Right lobe of liver (tissue), 6 donors: ENCODE data around the gene CYP2W1. TPM values are rescaled to one million over a fixed set of nuclear protein-coding genes. Genes with fewer than 3 reads are reported as not detected.

Experiments
- ATAC-seq, 4 donors: fragments of 200-7000 bp; cut with Tn5 transposase; one replicate each; pipeline ENCODE4 v1.9.1; 2020; ENCODE audit warnings: mild to moderate bottlenecking in 4 of 4, moderate library complexity in 4 of 4
- DNase-seq, 3 donors: peaks; one replicate each; pipeline ENCODE4 v3.0.0-alpha.2; 2020
- H3K27ac ChIP-seq, 3 donors: fragments of 200-600 bp; one replicate each; pipeline ENCODE4 v1.8.0; 2022
- H3K27me3 ChIP-seq, 2 donors: fragments of 200-600 bp; one replicate each; pipeline ENCODE4 v1.8.0; 2022
- H3K36me3 ChIP-seq, 4 donors: fragments of 200-600 bp; sonication (generic) in 1 of 4; one replicate each; pipeline versions ENCODE4 v1.5.1 to v1.8.0; 2017 to 2022; ENCODE audit warnings: control low read depth in 1 of 4
- H3K4me1 ChIP-seq, 4 donors: fragments of 200-600 bp; sonication (generic) in 1 of 4; one replicate each; pipeline versions ENCODE4 v1.5.1 to v1.8.0; 2017 to 2022; ENCODE audit warnings: control low read depth in 1 of 4
- H3K4me3 ChIP-seq, 3 donors: fragments of 200-600 bp; one replicate each; pipeline ENCODE4 v1.8.0; 2022
- H3K9me3 ChIP-seq, 4 donors: fragments of 200-600 bp; sonication (generic) in 1 of 4; one replicate each; pipeline versions ENCODE4 v1.5.1 to v1.8.0; 2017 to 2022; ENCODE audit warnings: control low read depth in 1 of 4
- POLR2A ChIP-seq: fragments of 450-650 bp; IDR thresholded peaks from one replicate; pipeline ENCODE4 v1.6.1; 2017; ENCODE audit warnings: antibody characterized with exemption, mild to moderate bottlenecking
- WGBS: methylation state at CpG from one replicate; pipeline ENCODE4 v1.1.6; 2018; ENCODE audit warnings: low coverage, low lambda C conversion rate; ENCODE audit not compliant: insufficient coverage; ENCODE audit errors: missing lambda C conversion rate; 5-methylcytosine and 5-hydroxymethylcytosine counted together
- intact Hi-C, 2 donors: fragments of 100-400 bp; cut with DNase I; formaldehyde crosslinking; loops; one replicate each; pipeline versions ENCODE4 v1.11.2 to v1.14.1; 2022
- total RNA-seq, 6 experiments: library from RNA; depleted of rRNA in 2 of 6; stranded (reverse); fragments of >200 nt in 2 of 6; fragmentation: NEBNext Ultra II Directional in 3 of 6; extraction: Animal tissue kit (Norgen Biotek cat#: 25700) in 3 of 6; gene quantifications; one replicate each; pipeline versions ENCODE4 v1.1.0 to v1.2.4, GENCODE V29; 2016 to 2023
- TF ChIP-seq, protein P1 (sequence below), 4 donors: fragments of 200-600 bp in 3 of 4; fragments of 450-650 bp in 1 of 4; IDR thresholded peaks; one replicate each; pipeline versions ENCODE4 v1.5.1 to v1.8.0; 2016 to 2022; ENCODE audit warnings: antibody characterized with exemption in 4 of 4, mild to moderate bottlenecking in 2 of 4
- donor health status: DM: no; HTN: yes; CAD: no.
- donor health status: DM: no; HTN: no; CAD: no.
- donor health status: DM: no; HTN: no; CAD: no.
- donor health status: DM: no; HTN: yes; CAD: no.
- donor health status: DM: no; HTN: yes; CAD: no.

CYP2W1 gene
- total RNA-seq, 6 experiments from 2014 or later, result not detected

DNA sequence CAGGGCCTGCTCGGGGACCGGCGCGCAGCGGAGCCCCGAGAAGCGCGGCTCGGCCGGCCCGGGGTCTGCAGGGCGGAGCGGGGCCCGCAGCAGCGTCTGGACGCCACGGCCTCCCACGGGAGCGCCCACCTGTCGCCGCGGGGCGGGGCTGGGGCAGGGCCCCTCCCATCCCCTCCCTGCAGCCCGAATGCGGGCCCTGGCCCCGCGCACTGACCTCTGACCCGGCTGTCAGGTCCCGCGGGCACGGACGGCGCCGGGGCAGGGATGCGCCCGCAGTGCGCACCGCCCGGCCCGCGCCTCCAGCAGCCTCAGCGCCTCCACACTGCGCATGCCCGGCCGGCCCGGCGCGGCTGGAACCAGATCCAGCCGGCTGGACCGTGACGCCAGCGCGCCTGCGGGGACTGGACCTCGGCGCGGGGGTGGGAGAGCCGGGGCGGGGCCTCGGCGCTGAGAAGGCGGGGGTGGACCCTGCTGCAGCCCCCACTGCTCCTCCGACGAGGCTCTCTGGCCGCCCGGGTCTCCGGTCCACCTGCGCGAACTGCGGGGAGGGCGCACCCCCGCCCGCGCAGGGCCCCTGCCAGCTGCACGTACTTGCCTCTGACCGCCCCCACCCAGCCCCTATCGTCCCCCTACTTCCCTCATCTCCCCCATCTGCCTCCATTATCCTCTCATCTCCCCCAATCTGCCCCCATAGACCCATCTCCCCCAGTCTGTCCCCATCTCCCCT, 45.2 kb downstream of the CYP2W1 start:
- peak; percentile 79 for TF ChIP-seq POLR2A
- TF ChIP-seq, protein P1, sequence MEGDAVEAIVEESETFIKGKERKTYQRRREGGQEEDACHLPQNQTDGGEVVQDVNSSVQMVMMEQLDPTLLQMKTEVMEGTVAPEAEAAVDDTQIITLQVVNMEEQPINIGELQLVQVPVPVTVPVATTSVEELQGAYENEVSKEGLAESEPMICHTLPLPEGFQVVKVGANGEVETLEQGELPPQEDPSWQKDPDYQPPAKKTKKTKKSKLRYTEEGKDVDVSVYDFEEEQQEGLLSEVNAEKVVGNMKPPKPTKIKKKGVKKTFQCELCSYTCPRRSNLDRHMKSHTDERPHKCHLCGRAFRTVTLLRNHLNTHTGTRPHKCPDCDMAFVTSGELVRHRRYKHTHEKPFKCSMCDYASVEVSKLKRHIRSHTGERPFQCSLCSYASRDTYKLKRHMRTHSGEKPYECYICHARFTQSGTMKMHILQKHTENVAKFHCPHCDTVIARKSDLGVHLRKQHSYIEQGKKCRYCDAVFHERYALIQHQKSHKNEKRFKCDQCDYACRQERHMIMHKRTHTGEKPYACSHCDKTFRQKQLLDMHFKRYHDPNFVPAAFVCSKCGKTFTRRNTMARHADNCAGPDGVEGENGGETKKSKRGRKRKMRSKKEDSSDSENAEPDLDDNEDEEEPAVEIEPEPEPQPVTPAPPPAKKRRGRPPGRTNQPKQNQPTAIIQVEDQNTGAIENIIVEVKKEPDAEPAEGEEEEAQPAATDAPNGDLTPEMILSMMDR (IDR thresholded peaks at IDR 0.05), result no peak
- peak; percentile 91 to 93 (median 92) for DNase-seq
- Histone ChIP-seq H3K27ac (peak overlapping the region; percentile 81 to 82 (median 82)), H3K9me3 (no peaks in the 10 kb centered on the region), H3K4me1 (peaks cover 0 to 7% (median 0%) of the 10 kb centered on the region in 4 donors), H3K4me3 (peak overlapping the region; percentile 53 to 71 (median 65)), H3K36me3 (no peaks in the 10 kb centered on the region), H3K27me3 (no peaks in the 10 kb centered on the region)
- ATAC-seq, result peak; percentile 88 to 92 (median 91)
- intact Hi-C loops, result no loop called here
- WGBS, result 14% methylated on average over 1 of the region's 77 CpGs

DNA sequence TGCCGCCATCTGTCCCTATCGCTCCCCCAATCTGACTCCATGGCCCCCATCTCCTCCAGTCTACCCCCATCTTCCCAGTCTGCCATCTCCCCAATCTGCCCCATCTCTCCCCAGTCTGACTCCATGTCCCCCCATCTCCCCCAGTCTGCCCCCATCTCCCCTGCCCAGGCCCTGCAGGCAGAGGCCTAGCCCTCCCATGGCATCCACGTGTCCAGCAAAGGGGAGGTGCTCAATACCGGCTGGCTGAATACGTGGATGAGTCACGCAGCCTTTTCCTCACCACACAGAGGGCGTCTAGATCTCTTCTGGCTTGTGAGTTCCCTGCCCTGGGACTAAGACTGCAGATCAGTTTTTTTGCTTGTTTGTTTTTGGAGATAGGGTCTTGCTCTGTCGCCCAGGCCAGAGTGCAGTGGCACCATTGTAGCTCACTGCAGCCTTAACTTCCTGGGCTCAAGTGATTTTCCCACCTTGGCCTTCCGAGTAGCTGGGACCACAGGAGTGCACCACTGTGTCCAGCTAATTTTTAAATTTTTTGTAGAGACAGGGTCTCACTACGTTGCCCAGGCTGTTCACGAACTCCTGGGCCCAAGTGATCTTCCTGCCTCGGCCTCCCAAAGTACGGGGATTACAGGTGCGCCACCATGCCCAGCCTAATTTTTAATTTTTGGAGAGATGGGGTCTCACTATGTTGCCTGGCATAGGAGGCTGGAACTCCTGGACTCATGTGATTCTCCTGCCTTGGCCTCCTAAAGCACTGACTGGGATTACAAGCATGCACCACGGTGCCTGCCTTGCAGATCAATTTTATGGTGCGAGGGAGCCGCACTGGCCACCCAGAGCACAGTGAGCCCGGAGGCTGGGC, 46.0 kb downstream of the CYP2W1 start:
- no peak for TF ChIP-seq POLR2A
- TF ChIP-seq, protein P1 (IDR thresholded peaks at IDR 0.05), result no peak
- peak; percentile 82 to 87 (median 87) for DNase-seq
- no peaks in the 10 kb centered on the region for H3K36me3 ChIP-seq
- WGBS, result 26% methylated on average over 9 of the region's 18 CpGs
- ATAC-seq, result peak; percentile 82 to 90 (median 84)
- H3K9me3 ChIP-seq, result no peaks in the 10 kb centered on the region
- no peaks in the 10 kb centered on the region for H3K27me3 ChIP-seq
- H3K4me3 ChIP-seq, result peak overlapping the region in 2 of 3 donors; percentile 53 to 71
- peaks cover 0 to 7% (median 0%) of the 10 kb centered on the region in 4 donors for H3K4me1 ChIP-seq
- intact Hi-C loops, result no loop called here
- peak overlapping the region; percentile 81 to 82 (median 82) for H3K27ac ChIP-seq

DNA sequence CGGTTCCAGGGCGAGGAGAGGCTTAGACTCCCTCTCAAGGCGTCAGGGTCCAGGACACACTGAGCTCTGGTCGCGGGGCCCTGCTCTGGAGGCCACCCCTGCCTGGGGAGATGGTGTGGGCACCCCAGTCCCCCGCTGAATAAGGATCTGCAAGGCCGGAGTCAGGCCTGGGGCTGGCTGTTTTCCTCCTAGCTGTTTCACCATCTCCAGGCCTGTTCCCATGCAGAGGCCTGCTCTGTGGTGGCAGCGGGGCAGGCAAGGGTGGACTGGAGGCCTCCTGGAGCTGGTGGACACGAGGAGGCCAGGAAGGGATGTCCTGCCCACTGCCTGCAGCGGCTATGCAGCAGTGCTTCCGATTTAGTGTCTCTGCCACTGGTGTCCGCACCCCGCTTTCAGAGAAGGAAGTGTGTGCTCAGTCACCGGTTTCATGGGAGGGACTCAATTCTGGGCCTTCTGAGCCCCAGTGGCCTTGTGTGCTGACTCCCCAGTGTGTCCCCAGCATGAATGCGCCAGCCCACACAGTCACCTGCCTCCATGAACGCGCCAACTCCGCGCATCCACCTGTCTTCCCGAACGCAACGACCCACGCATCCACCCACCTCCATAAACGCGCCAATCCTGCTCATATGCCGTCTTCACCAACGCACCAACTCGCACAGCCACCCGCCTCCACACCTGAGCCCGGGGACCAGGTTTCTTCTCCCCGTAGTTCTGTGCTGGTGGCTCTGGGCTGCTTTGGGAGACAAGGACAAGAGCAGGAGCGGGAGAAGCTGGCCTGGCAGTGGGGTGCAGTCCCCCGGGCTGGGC, 46.9 kb downstream of the CYP2W1 start:
- TF ChIP-seq, protein P1 (IDR thresholded peaks at IDR 0.05), result no peak
- TF ChIP-seq POLR2A, result no peak
- H3K4me1 ChIP-seq, result peaks cover 0 to 7% (median 0%) of the 10 kb centered on the region in 4 donors
- H3K27ac ChIP-seq, result peak overlapping the region in 1 of 3 donors; percentile 82
- intact Hi-C loops, result no loop called here
- no peaks in the 10 kb centered on the region for H3K36me3 ChIP-seq
- no peak overlapping the region for H3K4me3 ChIP-seq
- DNase-seq (no peak), ATAC-seq (no peak)
- H3K27me3 ChIP-seq, result no peaks in the 10 kb centered on the region
- WGBS, result 97% methylated on average over 10 of the region's 33 CpGs
- no peaks in the 10 kb centered on the region for H3K9me3 ChIP-seq

DNA sequence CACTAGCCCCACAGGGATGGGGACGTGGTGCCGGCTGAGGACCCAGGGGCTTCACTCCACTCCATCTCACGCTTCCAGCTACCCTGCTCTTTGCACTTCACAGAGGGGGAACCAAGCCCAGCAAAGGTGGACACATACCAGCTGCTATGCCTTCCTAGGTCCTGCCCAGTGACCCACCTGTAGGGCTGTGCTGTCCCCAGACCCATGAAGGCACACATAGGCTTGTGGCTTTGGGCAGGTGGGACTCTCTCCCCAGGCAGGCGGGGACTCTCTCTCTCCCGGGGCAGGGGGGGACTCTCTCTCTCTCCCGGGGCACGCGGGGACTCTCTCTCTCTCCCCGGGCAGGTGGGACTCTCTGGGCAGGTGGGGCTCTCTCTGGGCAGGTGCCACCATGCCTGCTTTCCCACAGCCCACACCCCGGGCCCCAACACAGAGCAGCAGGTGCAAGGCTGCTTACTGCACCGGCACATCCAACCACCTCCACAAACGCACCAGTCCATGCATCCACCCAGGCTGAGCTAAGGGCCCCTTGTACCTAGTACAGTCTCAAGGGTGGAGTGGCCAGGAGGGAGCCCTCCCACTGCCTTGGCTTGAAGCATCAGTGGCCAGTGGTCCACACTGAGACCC, 47.6 kb downstream of the CYP2W1 start:
- no peaks in the 10 kb centered on the region for H3K27me3 ChIP-seq
- no peak for DNase-seq
- no CpG with 5 or more reads among the region's 12 CpGs for WGBS
- peaks cover 0 to 7% (median 0%) of the 10 kb centered on the region in 4 donors for H3K4me1 ChIP-seq
- intact Hi-C loops, result no loop called here
- no peak overlapping the region for H3K27ac ChIP-seq
- TF ChIP-seq POLR2A, result no peak
- TF ChIP-seq, protein P1 (IDR thresholded peaks at IDR 0.05), result no peak
- H3K36me3 ChIP-seq, result no peaks in the 10 kb centered on the region
- ATAC-seq, result no peak
- no peak overlapping the region for H3K4me3 ChIP-seq
- no peaks in the 10 kb centered on the region for H3K9me3 ChIP-seq
